ENCODE data around the gene TTC3. TPM values are rescaled to one million over a fixed set of nuclear protein-coding genes. Genes with fewer than 3 reads are reported as not detected.

Gene TTC3
- total RNA-seq, 1 experiment from 2014 or later, result 123 TPM

- DNase-seq (ENCODE audit: low spot score), result no peak
- in situ Hi-C loops (cut with HindIII; ENCODE audit: low sequenced_read_pairs), result no loop called here
Observed at GRCh38 chr21:37231671-37232070, 158.6 kb downstream of the TTC3 start.

GRCh38 chr21:37232274-37233018 is 159.4 kb downstream of the TTC3 start:
- DNase-seq (ENCODE audit: low spot score), result no peak
- in situ Hi-C loops (cut with HindIII; ENCODE audit: low sequenced_read_pairs), result no loop called here

GRCh38 chr21:37233551-37234146 is 160.6 kb downstream of the TTC3 start:
- in situ Hi-C loops (cut with HindIII; ENCODE audit: low sequenced_read_pairs), result no loop called here
- DNase-seq (ENCODE audit: low spot score), result no peak

GRCh38 chr21:37237346-37237745 is 164.3 kb downstream of the TTC3 start:
- in situ Hi-C loops (cut with HindIII; ENCODE audit: low sequenced_read_pairs), result no loop called here
- DNase-seq (ENCODE audit: low spot score), result no peak

GRCh38 chr21:37237764-37238163 is 164.7 kb downstream of the TTC3 start:
- in situ Hi-C loops (cut with HindIII; ENCODE audit: low sequenced_read_pairs), result no loop called here
- no peak for DNase-seq (ENCODE audit: low spot score)

- in situ Hi-C loops (cut with HindIII; ENCODE audit: low sequenced_read_pairs), result no loop called here
- no peak for DNase-seq (ENCODE audit: low spot score)
Observed at GRCh38 chr21:37240978-37241377, 167.9 kb downstream of the TTC3 start.

- in situ Hi-C loops (cut with HindIII; ENCODE audit: low sequenced_read_pairs), result no loop called here
- no peak for DNase-seq (ENCODE audit: low spot score)
Observed at GRCh38 chr21:37241426-37241825, 168.4 kb downstream of the TTC3 start.

- no peak for DNase-seq (ENCODE audit: low spot score)
- in situ Hi-C loops (cut with HindIII; ENCODE audit: low sequenced_read_pairs), result no loop called here
Observed at GRCh38 chr21:37243961-37244360, 170.9 kb downstream of the TTC3 start.

GRCh38 chr21:37244501-37245095 is 171.5 kb downstream of the TTC3 start:
- in situ Hi-C loops (cut with HindIII; ENCODE audit: low sequenced_read_pairs), result no loop called here
- no peak for DNase-seq (ENCODE audit: low spot score)

- no peak for DNase-seq (ENCODE audit: low spot score)
- in situ Hi-C loops (cut with HindIII; ENCODE audit: low sequenced_read_pairs), result no loop called here
Observed at GRCh38 chr21:37245151-37245550, 172.1 kb downstream of the TTC3 start.

- DNase-seq (ENCODE audit: low spot score), result no peak
- in situ Hi-C loops (cut with HindIII; ENCODE audit: low sequenced_read_pairs), result no loop called here
Observed at GRCh38 chr21:37248298-37248697, 175.2 kb downstream of the TTC3 start.

GRCh38 chr21:37249112-37249904 is 176.3 kb downstream of the TTC3 start:
- no peak for DNase-seq (ENCODE audit: low spot score)
- in situ Hi-C loops (cut with HindIII; ENCODE audit: low sequenced_read_pairs), result no loop called here

- in situ Hi-C loops (cut with HindIII; ENCODE audit: low sequenced_read_pairs), result no loop called here
- no peak for DNase-seq (ENCODE audit: low spot score)
Observed at GRCh38 chr21:37251294-37251634, 178.2 kb downstream of the TTC3 start.

Other genes with a start within 250 kb of the TTC3 start
- gene HLCS, start 106.6 kb upstream of the TTC3 start, total RNA-seq (2014; rRNA removed; shearing (Covaris generic)), result 6.0 and 18.9 TPM in 2 replicates
- gene RIPPLY3, start 66.6 kb upstream of the TTC3 start, total RNA-seq (2014; rRNA removed; shearing (Covaris generic)), result not detected in 2 replicates
- gene PIGP, start 183 bp upstream of the TTC3 start, total RNA-seq (2014; rRNA removed; shearing (Covaris generic)), result 33.1 and 56.1 TPM in 2 replicates
- 58.7 and 69.0 TPM in 2 replicates for gene VPS26C, start 194.1 kb downstream of the TTC3 start, total RNA-seq (2014; rRNA removed; shearing (Covaris generic))

Data from G401 (cell line).